Sigmoid colon (tissue), 4 donors: ENCODE data around the gene AKR1A1.

Experiments
- POLR2A ChIP-seq, 2 donors: fragments of 450-650 bp; IDR thresholded peaks; one replicate each; pipeline ENCODE4 v1.6.1; 2016; ENCODE audit warnings: antibody characterized with exemption in 2 of 2, mild to moderate bottlenecking in 2 of 2, moderate library complexity in 2 of 2
- POLR2AphosphoS5 ChIP-seq, 4 donors: sonication (generic); formaldehyde crosslinking; IDR thresholded peaks; one replicate each; pipeline ENCODE4 v1.6.1; 2017; ENCODE audit warnings: antibody characterized with exemption in 4 of 4
- TF ChIP-seq, protein P1 (sequence below), 4 experiments: fragments of 450-650 bp in 3 of 4; fragments of 200-600 bp in 1 of 4; IDR thresholded peaks; one replicate each; pipeline ENCODE4 v1.5.1; 2016 to 2019; ENCODE audit warnings: antibody characterized with exemption in 4 of 4, mild to moderate bottlenecking in 3 of 4, moderate library complexity in 2 of 4

DNA sequence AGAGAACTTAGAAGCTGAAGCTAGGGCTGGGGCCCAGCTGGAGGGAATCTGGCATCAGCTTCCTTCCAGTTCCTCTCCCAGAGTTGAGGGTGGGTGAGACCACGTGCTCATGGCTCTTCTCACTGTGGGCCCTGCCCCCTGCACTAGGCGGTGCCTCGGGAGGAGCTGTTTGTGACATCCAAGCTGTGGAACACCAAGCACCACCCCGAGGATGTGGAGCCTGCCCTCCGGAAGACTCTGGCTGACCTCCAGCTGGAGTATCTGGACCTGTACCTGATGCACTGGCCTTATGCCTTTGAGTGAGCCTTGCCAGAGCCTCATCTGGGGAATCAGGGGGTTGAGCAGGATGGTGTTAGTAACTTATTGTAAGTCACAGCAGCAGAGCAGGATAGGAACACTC, 16.1 kb downstream of the AKR1A1 start:
- TF ChIP-seq, protein P1, sequence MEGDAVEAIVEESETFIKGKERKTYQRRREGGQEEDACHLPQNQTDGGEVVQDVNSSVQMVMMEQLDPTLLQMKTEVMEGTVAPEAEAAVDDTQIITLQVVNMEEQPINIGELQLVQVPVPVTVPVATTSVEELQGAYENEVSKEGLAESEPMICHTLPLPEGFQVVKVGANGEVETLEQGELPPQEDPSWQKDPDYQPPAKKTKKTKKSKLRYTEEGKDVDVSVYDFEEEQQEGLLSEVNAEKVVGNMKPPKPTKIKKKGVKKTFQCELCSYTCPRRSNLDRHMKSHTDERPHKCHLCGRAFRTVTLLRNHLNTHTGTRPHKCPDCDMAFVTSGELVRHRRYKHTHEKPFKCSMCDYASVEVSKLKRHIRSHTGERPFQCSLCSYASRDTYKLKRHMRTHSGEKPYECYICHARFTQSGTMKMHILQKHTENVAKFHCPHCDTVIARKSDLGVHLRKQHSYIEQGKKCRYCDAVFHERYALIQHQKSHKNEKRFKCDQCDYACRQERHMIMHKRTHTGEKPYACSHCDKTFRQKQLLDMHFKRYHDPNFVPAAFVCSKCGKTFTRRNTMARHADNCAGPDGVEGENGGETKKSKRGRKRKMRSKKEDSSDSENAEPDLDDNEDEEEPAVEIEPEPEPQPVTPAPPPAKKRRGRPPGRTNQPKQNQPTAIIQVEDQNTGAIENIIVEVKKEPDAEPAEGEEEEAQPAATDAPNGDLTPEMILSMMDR (IDR thresholded peaks at IDR 0.05) = no peak
- no peak for TF ChIP-seq POLR2A (IDR thresholded peaks at IDR 0.05)
- no peak for TF ChIP-seq POLR2AphosphoS5 (IDR thresholded peaks at IDR 0.05)
